Keratinocyte (primary cell): ENCODE data around the gene ZNF487. TPM values are rescaled to one million over a fixed set of nuclear protein-coding genes. Genes with fewer than 3 reads are reported as not detected.

ENCODE experiments used
- DNase-seq: peaks from one replicate; pipeline ENCODE4 v3.0.0-alpha.2; 2011; ENCODE audit warnings: low read depth, missing footprints, low spot score
- FAIRE-seq: peaks from 2 replicates; lab custom pipeline; 2011; peaks lifted over from hg19 to GRCh38; lab: Jason Lieb, UNC
- H2AFZ ChIP-seq: 2 replicates; pipeline ENCODE4 v1.6.0; 2012; ENCODE audit warnings: low read length, control low read depth, inconsistent platforms; ENCODE audit not compliant: control insufficient read depth
- H3K27ac ChIP-seq: 2 replicates; pipeline ENCODE4 v1.5.1; 2011; ENCODE audit warnings: low read length; ENCODE audit not compliant: control insufficient read depth, insufficient read depth
- H3K27me3 ChIP-seq: 3 replicates; pipeline ENCODE4 v1.6.0; 2011; ENCODE audit warnings: low read length; ENCODE audit not compliant: control insufficient read depth, insufficient read depth; ENCODE audit errors: extremely low read depth
- H3K36me3 ChIP-seq, 2 experiments: 2 replicates in 1 of 2; 3 replicates in 1 of 2; pipeline ENCODE4 v1.5.1; 2011; ENCODE audit warnings: low read length in 2 of 2, mild to moderate bottlenecking in 1 of 2; ENCODE audit not compliant: control insufficient read depth in 2 of 2, insufficient read depth in 2 of 2; ENCODE audit errors: extremely low read depth in 1 of 2
- H3K4me1 ChIP-seq: 3 replicates; pipeline ENCODE4 v1.5.1; 2011; ENCODE audit warnings: low read length; ENCODE audit not compliant: control insufficient read depth, insufficient read depth; ENCODE audit errors: extremely low read depth
- H3K4me2 ChIP-seq: 3 replicates; pipeline ENCODE4 v1.6.0; 2011; ENCODE audit warnings: low read depth, low read length; ENCODE audit not compliant: control insufficient read depth, insufficient read depth; ENCODE audit errors: extremely low read depth
- H3K4me3 ChIP-seq, 3 experiments: fragments of 200-600 bp in 1 of 3; sonication (generic) in 1 of 3; 2 replicates in 2 of 3; 3 replicates in 1 of 3; pipeline ENCODE4 v1.5.1; 2011 to 2016; ENCODE audit warnings: low read length in 3 of 3, mild to moderate bottlenecking in 3 of 3, control low read depth in 2 of 3, inconsistent platforms in 1 of 3, low read depth in 1 of 3, mixed read lengths in 1 of 3, mixed run types in 1 of 3, moderate library complexity in 1 of 3; ENCODE audit not compliant: control insufficient read depth in 2 of 3, insufficient read depth in 2 of 3; ENCODE audit errors: extremely low read depth in 1 of 3
- H3K79me2 ChIP-seq: 2 replicates; pipeline ENCODE4 v1.6.0; 2012; ENCODE audit warnings: low read length; ENCODE audit not compliant: control insufficient read depth, insufficient read depth
- H3K9ac ChIP-seq: 3 replicates; pipeline ENCODE4 v1.6.0; 2011; ENCODE audit warnings: low read length; ENCODE audit not compliant: control insufficient read depth, insufficient read depth; ENCODE audit errors: extremely low read depth
- H3K9me1 ChIP-seq: 3 replicates; pipeline ENCODE4 v1.6.0; 2011; ENCODE audit warnings: low read length; ENCODE audit not compliant: control insufficient read depth, insufficient read depth; ENCODE audit errors: extremely low read depth
- H3K9me3 ChIP-seq: 2 replicates; pipeline ENCODE4 v1.5.1; 2012; ENCODE audit warnings: low read depth, low read length; ENCODE audit not compliant: control insufficient read depth
- H4K20me1 ChIP-seq: 3 replicates; pipeline ENCODE4 v1.6.0; 2011; ENCODE audit warnings: low read length; ENCODE audit not compliant: control insufficient read depth, insufficient read depth; ENCODE audit errors: extremely low read depth
- CTCF ChIP-seq, 3 experiments: IDR thresholded peaks in 1 of 3; conservative IDR thresholded peaks in 1 of 3; optimal IDR thresholded peaks in 1 of 3; 2 replicates in 2 of 3; 3 replicates in 1 of 3; pipeline versions ENCODE3 to v1.5.1; 2011; ENCODE audit warnings: low read length in 3 of 3, mild to moderate bottlenecking in 3 of 3, moderate library complexity in 2 of 3, control low read depth in 1 of 3, inconsistent platforms in 1 of 3; ENCODE audit not compliant: insufficient read depth in 2 of 3; ENCODE audit errors: extremely low read depth in 1 of 3
- EZH2 ChIP-seq: IDR thresholded peaks from one replicate; pipeline ENCODE4 v1.6.1; 2012; ENCODE audit warnings: inconsistent platforms, mild to moderate bottlenecking, low read length, moderate library complexity
- dilution Hi-C: fragments of 300-500 bp; cut with MboI; formaldehyde crosslinking; loops from one replicate; pipeline ENCODE4 v1.7.0; 2020; ENCODE audit warnings: low sequenced_read_pairs; ENCODE audit not compliant: extremely low pct_ligation_motif_present
- polyA plus RNA-seq, 5 experiments: library from polyadenylated mRNA; depleted of rRNA in 3 of 5; stranded (reverse) in 3 of 5; stranded (forward) in 1 of 5; unstranded in 1 of 5; fragments of >200 nt; gene quantifications; 1 replicate in 1 of 5; 2 replicates in 3 of 5; 3 replicates in 1 of 5; pipeline versions ENCODE4 v1.2.1 to v1.2.3, GENCODE V29; 2011 to 2012; ENCODE audit warnings: missing spikeins in 2 of 5, low read depth in 1 of 5, low replicate concordance in 1 of 5

ZNF487 gene
- polyA plus RNA-seq, 1 donor (not counting 4 experiments of a cell fraction or from before 2014, with no cell fraction given), result 4.1 TPM

- TF ChIP-seq CTCF (optimal IDR thresholded peaks at IDR 0.05 in 1 of 3, IDR thresholded peaks at IDR 0.05 in 1 of 3, conservative IDR thresholded peaks at IDR 0.05 in 1 of 3; ENCODE audit: extremely low read depth in 1 of 3, insufficient read depth in 2 of 3, low read length in 3 of 3), result no peak
- TF ChIP-seq EZH2, result no peak
- no peak for DNase-seq
- Histone ChIP-seq H3K9ac (no peak overlapping the region), H3K9me1 (no peaks in the 10 kb centered on the region), H3K79me2 (no peaks in the 10 kb centered on the region), H3K27ac (no peak overlapping the region), H3K27me3 (no peaks in the 10 kb centered on the region), H3K9me3 (no peaks in the 10 kb centered on the region), H3K36me3 (no peaks in the 10 kb centered on the region), H3K4me3 (no peak overlapping the region), H2AFZ (no peak overlapping the region), H3K4me1 (peaks cover 36% of the 10 kb centered on the region), H3K4me2 (no peak overlapping the region), H4K20me1 (no peaks in the 10 kb centered on the region)
- dilution Hi-C loops, result no loop called here
- FAIRE-seq, result no peak
These were observed 11.8 kb downstream of the ZNF487 start for GRCh38 chr10:43448742-43449141.

GRCh38 chr10:43452356-43452914, 15.5 kb downstream of the ZNF487 start:
- DNase-seq, result no peak
- peak overlapping the region in 2 of 3 experiments; percentile 2 to 36 for H3K4me3 ChIP-seq

More at GRCh38 chr10:43452356-43452914, 15.5 kb downstream of the ZNF487 start:
- TF ChIP-seq EZH2 (no peak), CTCF (optimal IDR thresholded peaks at IDR 0.05 in 1 of 3, IDR thresholded peaks at IDR 0.05 in 1 of 3, conservative IDR thresholded peaks at IDR 0.05 in 1 of 3; ENCODE audit: extremely low read depth in 1 of 3, insufficient read depth in 2 of 3, low read length in 3 of 3) (no peak)
- dilution Hi-C loops, result no loop called here
- H2AFZ ChIP-seq, result no peak overlapping the region
- peak; percentile 58 for FAIRE-seq
- no peaks in the 10 kb centered on the region for H3K9me3 ChIP-seq
- no peaks in the 10 kb centered on the region for H3K79me2 ChIP-seq
- H3K4me1 ChIP-seq, result peaks cover 43% of the 10 kb centered on the region
- H3K36me3 ChIP-seq, result no peaks in the 10 kb centered on the region
- H3K9me1 ChIP-seq, result no peaks in the 10 kb centered on the region
- H3K4me2 ChIP-seq, result peak overlapping the region; percentile 72
- no peaks in the 10 kb centered on the region for H3K27me3 ChIP-seq
- H3K9ac ChIP-seq, result peak overlapping the region; percentile 68
- no peaks in the 10 kb centered on the region for H4K20me1 ChIP-seq
- H3K27ac ChIP-seq, result peak overlapping the region; percentile 80
